Hippocampal formation (tissue), 2 donors: ENCODE results near the gene ZNF791.
"Not testable (repeated sequence)": the region's sequence is repeated elsewhere in the genome, so short reads cannot be mapped to it uniquely, and the experiment has no call there.

Source experiments
- DNase-seq, 2 donors: peaks; one replicate each; lab custom pipeline; 2025; lab: John Stamatoyannopoulos, UW

Gene ZNF791

GRCh38 chr19:12629215-12629614 lies 18.5 kb downstream of the ZNF791 start:
- no peak for DNase-seq

- DNase-seq = no peak
These were observed 25.9 kb downstream of the ZNF791 start for GRCh38 chr19:12636631-12637030.

DNA sequence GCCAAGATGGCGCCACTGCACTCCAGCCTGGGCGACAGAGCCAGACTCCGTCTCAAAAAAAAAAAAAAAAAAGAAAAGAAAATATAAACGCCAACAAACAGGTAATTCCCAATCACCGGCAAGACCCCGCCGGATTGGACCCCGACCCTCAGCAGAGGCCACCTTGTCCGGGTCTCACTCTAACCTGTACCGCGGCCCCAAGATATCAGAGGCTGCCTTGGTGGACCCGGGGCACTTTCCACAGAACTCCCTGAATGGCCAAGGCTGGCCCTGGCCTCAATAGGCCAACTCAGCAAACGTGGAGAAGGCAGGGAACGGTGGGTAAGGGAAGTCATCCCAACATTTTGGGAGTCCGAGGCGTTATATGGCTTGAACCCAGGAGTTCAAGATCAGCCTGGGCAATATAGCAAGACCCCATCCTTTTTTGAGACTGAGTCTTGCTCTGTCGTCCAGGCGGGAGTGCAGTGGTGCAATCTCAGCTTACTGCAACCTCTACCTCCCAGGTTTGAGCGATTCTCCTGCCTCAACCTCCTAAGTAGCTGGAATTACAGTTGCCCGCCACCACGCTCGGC lies 28.0 kb downstream of the ZNF791 start:
- no peak for DNase-seq

DNA sequence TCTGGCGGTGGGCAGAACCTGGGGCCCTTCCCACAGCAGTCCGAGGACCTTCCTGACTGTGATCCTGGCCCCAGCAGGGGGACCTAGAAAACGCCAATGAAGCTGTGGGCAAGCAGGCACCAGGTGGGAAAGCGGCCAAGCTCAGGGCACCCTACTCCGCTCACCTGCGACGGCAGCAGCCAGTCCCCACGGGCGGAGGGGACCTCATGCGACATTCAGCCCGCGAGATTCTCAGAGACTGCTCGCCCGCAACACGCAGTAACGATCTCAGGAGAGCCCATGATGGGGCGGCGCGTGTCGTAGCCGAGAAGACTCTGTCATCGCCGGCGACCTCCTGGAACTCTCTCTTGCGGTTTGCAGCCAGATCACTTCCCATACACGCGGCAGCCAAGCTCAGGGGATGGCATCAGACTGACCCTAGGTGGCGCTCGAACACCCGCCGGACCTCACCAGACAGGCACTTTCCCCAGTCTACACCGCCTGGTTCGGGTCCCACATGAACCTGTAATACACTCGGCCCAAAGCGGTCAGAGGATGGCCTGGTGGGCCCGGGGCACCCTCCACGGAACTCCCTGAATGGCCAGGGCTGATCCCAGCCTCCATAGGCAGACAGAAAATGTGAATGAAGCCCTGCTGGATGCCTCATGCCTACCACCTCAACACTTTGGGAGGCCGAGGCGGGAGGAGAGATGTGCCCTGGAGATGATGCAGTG lies 29.3 kb downstream of the ZNF791 start:
- DNase-seq = peak; percentile 24 to 53

DNA sequence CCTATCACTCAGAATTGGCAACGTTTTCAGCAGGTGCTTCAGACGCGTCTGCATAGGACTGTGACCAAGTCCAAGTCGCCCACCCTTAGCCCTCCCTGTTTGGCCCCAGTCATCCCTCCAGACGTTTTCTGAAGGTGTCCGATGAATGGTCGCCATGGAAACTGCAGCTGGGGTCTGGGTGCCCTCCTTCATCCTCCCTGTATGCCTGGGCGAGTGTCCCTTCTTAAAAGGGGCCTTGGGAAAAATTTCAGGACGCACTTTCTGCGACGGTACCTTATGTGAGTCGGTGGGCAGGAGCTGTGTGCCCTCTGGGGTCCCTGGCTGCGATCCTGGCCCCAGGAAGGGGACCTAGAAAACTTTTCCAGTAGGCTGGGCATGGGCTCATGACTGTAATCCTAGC lies 30.7 kb downstream of the ZNF791 start:
- DNase-seq = no peak

DNA sequence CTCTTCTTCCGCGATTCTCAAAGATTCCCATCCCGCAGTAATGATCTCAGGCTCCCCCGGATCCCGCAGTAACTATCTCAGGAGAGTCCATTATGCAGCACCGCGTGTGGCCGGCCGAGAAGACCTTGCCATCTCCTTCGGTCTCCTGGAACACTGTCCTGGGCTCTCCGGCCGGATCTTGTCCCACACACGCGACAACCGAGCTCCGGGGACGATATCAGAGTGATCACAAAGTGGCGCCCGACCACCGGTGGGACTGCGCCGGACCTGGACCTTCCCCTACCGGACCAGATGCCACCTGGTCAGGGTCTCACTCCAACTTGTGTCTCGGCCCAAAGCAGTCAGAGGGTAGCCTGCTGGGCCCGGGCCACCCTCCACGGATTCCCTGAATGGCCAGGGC lies 31.8 kb downstream of the ZNF791 start:
- no peak for DNase-seq

GRCh38 chr19:12643716-12644115 lies 33.0 kb downstream of the ZNF791 start:
- DNase-seq = not testable (repeated sequence)

GRCh38 chr19:12646551-12646950 lies 35.8 kb downstream of the ZNF791 start:
- DNase-seq = no peak

DNA sequence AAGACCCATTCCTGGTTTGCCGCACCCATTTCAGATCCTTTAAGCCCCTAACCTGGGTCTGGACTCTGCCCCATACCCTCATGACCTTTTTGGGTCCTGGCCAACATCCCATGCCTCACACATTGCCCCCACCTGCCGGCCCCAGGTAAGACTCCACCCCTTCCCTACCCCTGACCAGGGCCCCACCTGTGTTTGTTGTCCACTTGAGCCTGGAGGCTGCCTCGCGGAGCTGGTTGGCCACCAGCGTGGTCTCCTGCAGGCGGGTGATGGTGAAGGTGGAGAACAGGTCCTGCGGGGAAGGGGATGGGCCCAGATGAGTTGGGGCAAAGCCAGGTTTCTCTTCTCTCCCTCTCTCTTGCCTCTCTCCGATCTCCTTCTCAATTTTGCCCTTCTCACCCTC lies 36.3 kb downstream of the ZNF791 start:
- no peak for DNase-seq

GRCh38 chr19:12647490-12648071 lies 36.9 kb downstream of the ZNF791 start:
- peak in 1 of 2 donors; percentile 22 for DNase-seq

GRCh38 chr19:12648088-12648487 lies 37.4 kb downstream of the ZNF791 start:
- no peak for DNase-seq

- no peak for DNase-seq
These were observed 39.2 kb downstream of the ZNF791 start for GRCh38 chr19:12649941-12650340.

- DNase-seq = no peak
These were observed 41.5 kb downstream of the ZNF791 start for GRCh38 chr19:12652219-12652618.

DNA sequence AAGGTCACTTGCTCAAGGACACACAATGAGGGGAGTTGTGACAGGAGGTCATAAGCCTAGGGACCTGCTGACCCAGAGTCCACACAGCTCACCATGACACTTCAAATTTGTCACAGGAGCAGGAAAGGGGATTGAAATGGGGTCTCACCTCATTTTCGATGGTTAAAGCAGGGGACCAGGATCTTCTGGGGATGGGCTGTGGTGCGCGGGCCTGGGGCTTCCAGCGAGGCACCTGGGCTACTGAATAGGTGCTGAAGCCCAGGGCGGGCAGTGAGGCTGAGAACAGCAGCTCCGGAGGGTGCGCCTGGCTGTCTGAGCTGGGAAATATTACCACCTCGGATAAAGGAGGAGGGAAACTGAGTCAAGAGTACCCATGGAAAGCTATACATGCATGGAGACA lies 44.8 kb downstream of the ZNF791 start:
- DNase-seq = no peak

- no peak for DNase-seq
These were observed 46.3 kb downstream of the ZNF791 start for GRCh38 chr19:12656899-12657571.

- DNase-seq = no peak
These were observed 47.2 kb downstream of the ZNF791 start for GRCh38 chr19:12657966-12658365.

DNA sequence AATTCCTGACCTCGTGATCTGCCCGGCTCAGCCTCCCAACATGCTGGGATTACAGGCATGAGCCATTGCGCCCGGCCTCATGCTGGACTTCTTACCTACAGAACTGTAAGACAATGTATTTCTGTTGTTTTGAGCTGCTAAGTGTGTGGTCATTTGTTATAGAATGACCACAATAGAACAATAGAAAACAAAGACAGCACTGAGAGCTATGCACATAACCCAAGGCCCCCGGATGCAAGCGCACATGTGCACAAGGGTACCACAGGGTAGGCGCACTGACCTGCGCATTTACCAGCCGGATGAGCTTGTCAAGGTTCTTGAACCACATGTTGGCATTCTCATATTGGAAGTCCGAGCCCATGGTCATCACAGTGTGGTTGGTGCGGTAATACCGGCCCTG lies 50.3 kb downstream of the ZNF791 start:
- DNase-seq = peak; percentile 12 to 13

DNA sequence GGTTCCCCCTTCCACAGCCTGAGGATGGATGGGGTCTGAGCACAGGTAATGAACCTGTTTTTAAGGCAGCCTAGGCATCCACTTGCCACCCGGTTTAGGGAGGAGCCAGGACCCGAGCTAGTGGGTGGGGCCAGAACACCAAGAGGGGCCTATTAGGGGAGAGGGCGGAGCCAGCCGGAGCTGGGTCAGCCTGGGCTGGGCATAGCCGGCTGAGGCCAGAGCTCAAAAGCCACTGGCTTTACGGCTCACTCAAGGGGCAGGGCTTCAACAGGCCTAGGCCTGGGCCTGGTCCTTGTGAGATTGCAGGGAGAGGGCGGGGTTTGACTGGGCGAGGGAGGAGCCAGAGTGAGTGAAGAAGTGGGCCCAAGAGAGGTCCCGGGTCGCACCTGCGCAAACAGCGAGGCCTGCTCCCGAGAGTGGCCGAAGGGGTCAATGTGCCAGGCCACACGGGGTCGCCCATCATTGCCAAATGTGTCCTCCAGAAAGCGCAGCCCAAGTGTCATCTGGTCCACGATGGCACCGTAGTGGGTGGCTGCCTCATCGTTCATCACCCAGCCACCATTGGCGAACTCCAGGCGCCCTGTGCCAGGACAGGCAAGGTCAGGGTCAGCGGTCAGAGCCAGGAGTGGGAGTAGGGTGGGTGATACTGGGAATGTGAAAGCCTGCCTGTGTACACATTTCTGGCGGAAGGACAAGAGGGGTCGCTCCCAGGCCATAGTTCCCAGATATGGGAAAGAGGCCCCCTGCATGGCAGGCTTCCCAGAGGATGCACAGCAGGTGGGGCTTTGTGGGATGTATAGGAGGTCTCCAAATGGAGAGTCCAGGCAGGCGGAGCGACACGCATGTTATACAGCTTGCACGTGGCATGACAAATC lies 53.9 kb downstream of the ZNF791 start:
- no peak for DNase-seq

- peak; percentile 12 to 42 for DNase-seq
These were observed 54.5 kb downstream of the ZNF791 start for GRCh38 chr19:12665281-12665573.

DNA sequence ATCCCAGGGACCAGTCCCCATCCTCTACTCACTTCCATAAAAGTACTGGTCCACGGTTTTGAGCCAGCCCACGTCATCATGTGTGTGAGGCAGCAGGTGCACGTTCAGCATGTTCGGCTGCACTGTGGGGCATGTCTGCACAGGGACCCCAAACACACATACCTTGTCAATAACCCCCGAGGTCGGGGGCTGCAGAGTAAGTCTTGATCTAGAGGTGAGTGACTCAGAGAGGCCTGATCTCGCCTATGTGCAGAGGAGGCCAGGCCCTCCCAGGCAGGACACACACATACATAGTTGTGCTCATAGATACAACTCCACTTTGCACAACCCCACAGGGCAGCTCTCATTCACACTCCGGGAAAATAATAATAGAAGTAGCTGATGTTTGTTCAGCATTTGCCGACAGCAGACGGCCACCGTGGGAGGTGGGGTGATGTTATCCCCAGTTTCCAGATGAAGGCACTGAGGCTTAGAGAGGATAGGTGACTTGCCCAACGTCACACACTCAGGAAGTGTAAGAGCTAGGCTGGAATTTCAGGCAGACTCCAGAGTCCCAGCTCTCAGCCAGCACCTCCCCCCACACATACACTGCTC lies 55.0 kb downstream of the ZNF791 start:
- no peak for DNase-seq

GRCh38 chr19:12666265-12667048 lies 55.7 kb downstream of the ZNF791 start, which contains the start of the genes MAN2B1 and WDR83:
TSS of gene MAN2B1 (minus strand) at chr19:12666742. CDS start at chr19:12666701, 41 bp downstream.
TSS of gene WDR83 (plus strand) at chr19:12666807. CDS start at chr19:12669791, 2,984 bp downstream.
- DNase-seq = peak; percentile 57 to 68
